Right lobe of liver (tissue), 4 donors: ENCODE data around the gene TAPBPL.

ENCODE experiments used
- CTCF ChIP-seq, 4 donors: fragments of 200-600 bp in 3 of 4; fragments of 450-650 bp in 1 of 4; IDR thresholded peaks; one replicate each; pipeline versions ENCODE4 v1.5.1 to v1.8.0; 2016 to 2022; ENCODE audit warnings: antibody characterized with exemption in 4 of 4, mild to moderate bottlenecking in 2 of 4
- POLR2A ChIP-seq: fragments of 450-650 bp; IDR thresholded peaks from one replicate; pipeline ENCODE4 v1.6.1; 2017; ENCODE audit warnings: antibody characterized with exemption, mild to moderate bottlenecking
- donor health status: DM: no; HTN: no; CAD: no.
- donor health status: DM: no; HTN: no; CAD: no.
- donor health status: DM: no; HTN: yes; CAD: no.

GRCh38 chr12:6405963-6406362 lies 45.9 kb upstream of the TAPBPL start:
- TF ChIP-seq CTCF (IDR thresholded peaks at IDR 0.05) (no peak), POLR2A (no peak)
